HG02973 (cell line): ENCODE results near the gene SPATA31C1.
"Not testable (repeated sequence)": the region's sequence is repeated elsewhere in the genome, so short reads cannot be mapped to it uniquely, and the experiment has no call there.

Experiments
- ATAC-seq: cut with Tn5 transposase; IDR thresholded peaks from one replicate; pipeline ENCODE4 v1.9.1; 2021; ENCODE audit warnings: moderate library complexity; ENCODE audit not compliant: unreplicated experiment

SPATA31C1 gene

DNA sequence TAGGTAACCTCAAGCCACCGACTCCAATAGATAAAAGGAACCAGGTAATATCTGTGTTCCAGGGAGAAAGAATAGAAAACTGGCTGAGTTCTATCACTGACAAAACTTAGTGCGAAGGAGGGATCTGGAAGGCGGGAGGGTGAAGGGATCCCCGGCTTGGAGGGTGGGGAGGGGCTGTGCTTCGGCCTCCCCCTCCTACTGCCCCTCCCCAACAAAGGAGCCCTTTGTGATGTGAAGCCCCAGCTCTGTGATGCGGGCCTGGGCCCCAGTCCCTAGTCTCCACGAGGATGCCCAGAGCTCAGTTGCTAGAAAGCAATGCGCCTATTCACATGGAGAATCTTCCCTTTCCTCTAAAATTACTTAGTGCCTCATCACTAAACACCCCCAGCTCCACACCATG is at the start of gene SPATA31C1:
SPATA31C1 (plus strand) TSS at position 301 of the 400 bp plus-strand sequence.
- ATAC-seq: not testable (repeated sequence)

DNA sequence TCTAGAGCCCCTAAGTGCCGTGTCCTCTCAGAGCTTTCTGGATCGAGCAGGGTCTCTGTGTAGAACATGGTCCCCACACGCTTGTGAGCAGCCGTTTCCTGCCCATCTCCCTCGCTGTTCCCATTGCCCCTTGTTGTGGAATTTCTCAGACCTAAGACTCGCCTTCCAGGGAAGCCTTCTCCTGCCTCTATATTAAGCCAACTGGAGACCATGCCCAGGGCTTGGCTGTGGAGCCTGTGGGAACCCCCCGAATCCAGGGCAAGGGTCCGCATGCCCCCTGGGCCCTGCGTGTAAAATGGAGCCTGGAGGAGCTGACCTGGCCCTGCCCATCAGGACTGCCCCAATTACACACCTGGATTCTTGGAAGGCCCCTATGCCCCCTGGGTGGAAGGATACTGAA is 49.6 kb upstream of the SPATA31C1 start:
- ATAC-seq: no peak

DNA sequence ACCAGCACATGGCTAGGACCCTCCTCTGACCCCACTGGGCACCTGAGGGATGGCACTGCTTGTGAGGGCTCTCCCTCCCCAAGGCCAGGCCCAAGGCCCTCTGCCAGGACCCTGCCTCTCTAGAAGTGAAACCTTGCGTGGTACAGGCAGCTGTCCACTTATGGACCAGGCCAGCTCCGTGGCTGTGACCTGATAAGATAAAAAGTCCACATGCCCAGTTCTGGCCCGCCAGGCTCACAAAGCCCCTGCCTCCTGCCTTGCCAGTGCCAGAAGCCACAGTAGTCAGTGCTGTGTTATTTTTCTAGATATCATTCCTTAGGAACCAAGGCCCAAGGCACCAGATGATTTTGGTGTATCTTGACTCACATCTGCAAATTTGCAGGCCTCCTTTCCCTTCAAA is 49.1 kb upstream of the SPATA31C1 start:
- no peak for ATAC-seq

DNA sequence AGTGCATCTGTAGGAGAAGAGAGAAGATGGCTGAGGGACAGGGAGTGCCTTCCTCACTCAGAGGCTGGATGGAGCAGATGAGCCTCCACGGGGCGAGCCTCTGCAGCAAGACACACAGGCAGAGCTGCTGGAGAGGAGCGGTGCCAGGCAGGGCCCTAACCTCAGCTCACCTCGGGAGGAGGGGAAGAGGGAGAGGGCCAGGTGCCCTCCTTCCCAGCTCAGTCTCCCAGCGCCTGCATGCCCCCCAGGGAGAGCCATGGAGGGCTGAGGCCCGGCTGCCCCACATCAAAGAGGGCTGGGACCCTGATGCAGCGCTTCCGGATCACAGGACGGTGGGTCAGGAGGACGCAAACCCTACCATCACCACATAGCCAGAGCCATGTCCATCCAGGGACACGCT is 48.7 kb upstream of the SPATA31C1 start:
- no peak for ATAC-seq

DNA sequence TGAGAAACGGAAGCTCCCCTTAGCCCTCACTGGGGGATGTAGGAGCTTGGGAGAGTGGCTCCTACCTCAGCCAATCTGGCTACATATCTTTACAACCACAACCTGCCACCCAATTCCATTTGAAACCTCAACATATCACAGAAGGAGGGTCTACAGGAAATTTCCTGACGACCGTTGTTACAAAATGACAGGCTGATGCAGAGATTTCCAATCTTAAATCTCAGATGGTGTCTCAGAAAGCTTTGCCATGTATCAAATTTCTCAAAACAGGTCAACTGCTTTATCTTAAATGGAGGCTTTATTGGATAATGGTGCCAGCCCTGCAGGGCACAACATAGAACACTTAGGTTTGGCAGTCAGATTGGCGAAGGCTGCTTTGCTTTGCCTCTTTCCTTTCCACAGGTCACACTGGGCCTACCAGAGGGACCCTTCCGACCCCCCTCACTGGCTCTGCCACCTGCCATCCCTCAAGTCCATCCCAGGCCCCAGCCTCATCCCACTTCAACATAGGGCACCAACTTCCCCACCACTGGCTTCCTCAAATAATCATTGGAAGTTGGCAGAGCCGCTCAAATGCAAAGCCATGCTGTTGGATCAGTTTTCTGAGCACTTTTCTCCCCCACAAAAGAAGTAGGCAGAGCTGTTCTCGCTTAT is 46.2 kb upstream of the SPATA31C1 start:
- ATAC-seq: no peak

DNA sequence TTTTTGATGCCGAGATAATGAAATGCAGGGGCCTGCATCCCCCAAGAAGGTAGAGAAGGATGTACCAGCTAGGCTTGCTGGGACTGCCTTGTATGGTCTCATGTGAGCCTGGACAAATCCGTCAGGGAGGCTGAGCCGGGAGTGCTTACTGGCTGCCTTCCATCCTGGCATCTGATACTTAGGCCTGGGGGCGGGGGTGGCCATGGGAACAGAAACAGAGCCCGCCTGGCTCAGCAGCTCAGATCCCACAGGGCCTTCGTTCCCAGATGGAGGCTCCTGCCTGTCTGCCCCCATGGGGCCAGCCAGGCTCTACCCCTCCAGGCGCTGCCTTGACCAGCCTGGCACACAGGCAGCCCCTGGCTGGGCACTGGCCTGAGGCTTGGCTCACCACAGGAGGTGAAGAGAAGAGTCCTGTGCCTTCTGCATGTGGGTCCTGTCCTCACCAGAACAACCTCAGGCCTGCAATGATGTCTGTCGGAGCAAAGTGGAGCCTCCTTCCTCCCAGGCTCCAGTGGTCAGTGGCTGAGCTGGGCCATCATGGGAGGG is 45.6 kb upstream of the SPATA31C1 start:
- ATAC-seq: no peak

DNA sequence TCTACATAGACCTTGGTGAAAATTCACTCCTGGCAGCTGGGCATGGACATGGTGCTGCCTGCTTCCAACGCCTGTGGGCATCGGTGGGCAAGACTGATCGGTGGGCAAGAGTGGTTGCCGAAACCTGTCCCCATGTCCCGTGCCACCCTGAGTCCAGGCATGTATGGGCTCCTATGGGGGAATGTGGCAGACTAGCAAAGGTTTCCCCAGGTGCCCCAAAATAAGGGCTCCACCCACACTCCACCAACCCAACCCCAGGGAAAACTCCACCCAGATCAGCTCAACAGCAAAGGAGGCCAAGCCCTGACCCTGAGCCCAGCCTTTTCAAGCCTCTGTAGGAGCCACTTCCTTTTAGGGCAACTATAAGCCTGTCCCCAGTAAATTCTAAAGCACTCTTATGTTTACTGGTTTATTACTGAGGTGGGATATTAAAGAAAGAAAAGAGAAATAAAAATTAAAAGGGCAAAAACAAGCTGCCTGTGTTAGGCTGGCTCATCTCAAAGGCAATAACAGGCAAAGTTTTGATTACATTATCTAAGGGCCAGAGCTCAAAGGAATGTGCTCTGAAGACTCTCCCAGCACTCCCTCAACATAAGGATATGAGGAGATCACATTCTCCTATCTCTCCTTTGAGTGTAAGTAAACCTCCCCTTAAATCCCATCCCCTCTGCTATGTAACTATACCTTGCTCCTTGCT is 44.0 kb upstream of the SPATA31C1 start:
- no peak for ATAC-seq

DNA sequence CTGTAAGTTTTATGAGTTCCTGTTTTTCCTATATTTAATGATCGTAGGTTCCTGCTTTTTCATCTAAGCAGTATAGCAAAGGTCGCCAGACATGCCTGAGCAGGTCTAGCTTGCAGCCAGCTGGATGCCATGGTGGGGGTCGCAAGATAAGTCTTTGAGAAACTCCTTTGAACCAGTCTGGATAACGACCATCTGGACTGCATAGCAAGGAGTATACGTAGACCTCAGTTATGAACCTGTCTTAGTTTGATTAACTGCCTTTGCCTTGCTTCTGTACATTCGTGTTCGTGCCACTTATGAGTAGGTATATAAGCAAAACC is 43.5 kb upstream of the SPATA31C1 start:
- no peak for ATAC-seq

DNA sequence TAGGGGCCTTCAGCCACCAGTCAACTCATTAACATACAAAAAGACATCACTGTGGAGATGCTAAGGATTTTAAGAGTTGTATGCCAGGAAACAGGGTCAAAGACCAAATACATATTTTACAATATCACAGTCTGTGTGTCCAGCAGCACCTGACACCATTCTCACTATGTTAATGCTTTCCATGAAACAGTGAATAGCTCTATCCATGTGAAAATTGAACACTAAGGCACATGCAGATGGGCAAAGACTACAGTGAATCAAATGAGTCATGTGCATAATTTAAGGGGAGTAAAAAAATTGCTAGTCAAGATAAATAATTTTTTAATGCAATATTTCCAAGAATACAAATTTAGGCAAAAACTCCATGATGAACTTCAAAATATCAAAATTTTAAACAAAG is 42.7 kb upstream of the SPATA31C1 start:
- ATAC-seq: no peak

DNA sequence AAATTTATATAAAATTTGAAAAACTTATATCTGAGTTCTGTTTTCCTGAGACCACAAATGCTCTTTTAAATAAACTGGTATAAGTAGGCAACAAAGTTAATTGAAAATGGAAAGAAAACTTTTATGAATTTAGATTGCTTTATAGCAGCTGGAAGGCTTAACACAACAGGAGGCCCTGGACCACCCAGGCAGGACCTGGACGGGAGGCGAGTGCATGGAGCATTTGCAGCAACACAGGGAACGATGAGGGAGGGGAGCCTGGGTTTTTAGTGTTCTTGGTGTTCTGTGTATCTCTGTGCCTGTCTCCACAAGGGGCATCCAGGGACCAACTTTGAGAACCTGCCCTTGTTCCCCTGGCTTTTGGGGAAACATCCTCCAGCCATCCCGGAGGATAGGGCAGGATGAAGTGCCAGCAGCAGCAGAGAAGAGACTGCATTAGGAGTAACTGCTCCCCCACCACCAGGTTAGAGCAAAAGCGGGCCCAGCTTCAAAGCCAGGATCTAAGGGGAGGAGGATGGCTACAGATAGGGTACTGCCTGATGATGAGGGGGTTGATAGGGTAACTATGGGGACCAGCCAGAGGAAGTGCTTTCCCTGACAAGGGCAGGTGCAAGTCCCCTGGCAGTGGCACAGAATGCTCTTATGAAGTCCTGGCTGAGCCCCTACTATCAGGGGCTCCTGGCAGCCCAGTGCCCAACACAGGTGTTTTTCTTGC is 41.8 kb upstream of the SPATA31C1 start:
- no peak for ATAC-seq

DNA sequence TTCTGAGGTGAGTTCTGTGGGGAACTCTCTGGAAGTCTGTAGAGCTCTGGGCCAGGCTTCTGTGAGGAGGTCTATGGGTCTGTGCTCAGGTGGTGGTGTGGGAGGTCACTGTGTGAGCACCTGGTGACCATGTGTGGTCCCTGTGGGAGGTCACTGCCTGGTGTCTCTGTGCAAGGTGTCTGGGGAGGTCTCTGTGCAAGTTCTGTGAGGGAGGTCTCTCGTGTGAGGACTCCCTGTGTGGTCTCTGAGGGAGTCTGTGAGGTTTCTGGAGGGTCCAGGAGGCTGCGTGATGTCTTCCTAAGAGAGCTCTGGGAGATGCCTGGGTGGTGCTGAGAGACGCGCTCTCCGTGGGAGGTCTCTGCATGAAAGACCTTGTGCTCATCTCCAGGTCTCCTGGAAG is 41.1 kb upstream of the SPATA31C1 start:
- no peak for ATAC-seq

DNA sequence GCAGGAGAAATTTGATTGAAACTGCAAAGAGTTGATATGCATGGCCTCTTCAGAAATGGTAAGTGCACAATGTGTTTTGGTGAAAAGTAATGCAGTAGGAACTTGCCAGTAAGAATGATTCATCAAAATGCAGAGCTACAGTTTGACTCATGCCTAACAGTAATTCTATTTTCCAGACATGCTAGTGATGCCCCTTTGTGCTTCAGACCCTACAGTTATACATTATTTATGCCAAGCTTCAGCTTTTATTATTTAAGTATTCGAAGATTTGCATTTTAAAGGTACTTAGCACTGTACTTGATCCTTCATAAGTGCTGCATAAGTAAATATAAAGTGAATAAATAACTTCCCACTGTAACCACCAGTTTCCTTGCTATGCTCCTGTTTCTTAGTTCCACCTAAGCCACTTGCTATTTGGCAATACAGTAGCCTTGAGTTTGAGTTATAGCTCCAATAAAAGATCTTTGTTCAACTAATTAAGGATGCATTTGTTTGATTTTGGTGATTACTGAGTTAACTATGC is 38.7 kb upstream of the SPATA31C1 start:
- ATAC-seq: no peak

DNA sequence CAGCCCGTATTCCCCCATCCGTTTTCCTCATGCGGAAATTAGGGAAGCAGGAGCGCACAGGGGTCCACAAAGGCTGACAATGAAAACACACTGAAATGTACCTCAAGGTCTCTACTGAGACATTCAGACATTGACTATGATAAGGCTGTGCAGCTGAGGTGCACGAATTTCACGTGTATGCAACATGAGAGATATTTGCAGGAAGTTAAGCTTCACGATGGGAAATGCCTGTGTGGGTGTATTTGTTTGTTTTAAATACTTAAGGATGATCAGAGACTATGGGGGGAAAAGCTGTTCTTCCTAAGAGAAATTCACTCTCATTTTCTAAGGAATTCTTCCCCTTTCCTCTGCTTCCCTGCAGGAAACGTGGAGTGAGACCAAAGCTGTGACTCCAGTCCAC is 37.6 kb upstream of the SPATA31C1 start:
- no peak for ATAC-seq

DNA sequence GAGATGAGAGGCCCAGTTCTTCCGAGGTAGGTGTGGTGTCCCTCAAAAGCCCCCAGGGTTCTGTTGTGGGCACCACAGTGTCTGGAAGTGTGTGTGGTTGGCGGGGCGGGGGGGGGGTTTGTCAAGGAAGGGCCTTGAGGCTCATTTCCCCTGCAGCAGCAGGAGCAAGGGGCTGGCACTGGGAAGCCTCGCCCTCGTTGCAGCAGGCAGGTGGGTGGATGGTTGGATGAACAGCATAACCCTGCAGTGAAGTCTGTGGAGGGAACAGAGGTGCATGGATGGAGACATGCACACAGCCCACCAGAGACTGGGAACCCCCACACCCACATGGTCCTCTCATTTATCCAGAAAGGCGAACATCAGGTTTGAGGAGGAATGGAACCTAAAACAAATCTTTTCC is 37.1 kb upstream of the SPATA31C1 start:
- no peak for ATAC-seq

DNA sequence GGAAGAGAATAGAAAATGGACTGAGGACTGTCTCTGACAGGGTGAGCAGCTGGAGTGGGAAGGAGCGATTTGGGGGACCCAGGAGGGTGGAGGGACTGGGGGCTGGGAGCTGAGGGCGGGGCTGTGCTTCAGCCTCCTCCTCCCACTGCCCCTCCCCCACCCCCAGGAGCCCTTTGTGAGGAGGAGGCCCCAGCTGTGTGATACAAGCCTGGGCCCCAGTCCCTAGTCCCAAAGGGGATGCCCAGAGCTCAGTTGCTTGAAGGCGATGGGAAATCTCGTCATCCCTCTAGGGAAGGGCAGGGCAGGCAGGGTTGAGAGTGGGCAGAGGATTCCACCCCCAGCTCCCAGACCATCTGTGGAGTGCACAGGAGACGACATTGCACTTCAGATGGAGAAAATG is 35.1 kb upstream of the SPATA31C1 start, which contains the start of gene SPATA31E1:
SPATA31E1 (plus strand) TSS at position 251 of the 400 bp plus-strand sequence; CDS start at position 266, 15 bp downstream.
- no peak for ATAC-seq

DNA sequence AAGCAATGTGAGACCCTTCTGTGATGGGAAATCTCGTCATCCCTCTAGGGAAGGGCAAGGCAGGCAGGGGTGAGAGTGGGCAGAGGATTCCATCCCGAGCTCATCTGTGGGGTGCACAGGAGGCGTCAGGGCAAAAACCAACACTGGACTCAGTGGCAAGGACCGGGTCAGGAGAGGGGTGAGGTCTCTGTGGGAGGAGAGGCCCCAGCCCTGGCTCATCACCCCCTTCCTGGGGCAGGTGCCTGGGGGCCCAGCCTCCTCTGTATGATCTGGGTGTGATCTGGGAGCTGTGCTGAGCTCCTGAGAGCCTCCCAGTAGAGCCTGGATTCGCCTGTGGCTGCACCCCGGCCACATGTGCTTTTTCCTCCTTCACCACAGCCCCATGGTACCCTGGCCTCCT is 34.5 kb upstream of the SPATA31C1 start:
- no peak for ATAC-seq

DNA sequence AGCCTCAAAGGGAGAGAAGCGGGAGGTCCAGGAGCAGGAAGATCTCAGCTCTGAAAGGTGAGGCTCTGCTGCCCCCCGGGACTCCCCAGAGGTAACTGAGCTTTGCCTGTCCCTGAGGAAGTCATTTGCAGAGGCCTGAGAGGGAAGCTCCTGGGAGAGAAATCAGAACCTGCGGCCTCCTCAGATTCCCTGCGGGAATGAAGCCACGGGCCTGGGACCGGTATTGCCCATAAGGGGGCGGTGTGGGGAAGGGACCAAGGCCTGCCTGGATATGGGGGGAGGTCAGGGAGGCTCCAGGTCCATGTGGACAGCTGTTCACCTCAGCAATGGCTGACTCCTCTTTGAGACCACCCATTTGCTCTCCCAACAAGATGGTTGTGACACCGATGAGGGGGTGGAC is 33.8 kb upstream of the SPATA31C1 start:
- no peak for ATAC-seq

DNA sequence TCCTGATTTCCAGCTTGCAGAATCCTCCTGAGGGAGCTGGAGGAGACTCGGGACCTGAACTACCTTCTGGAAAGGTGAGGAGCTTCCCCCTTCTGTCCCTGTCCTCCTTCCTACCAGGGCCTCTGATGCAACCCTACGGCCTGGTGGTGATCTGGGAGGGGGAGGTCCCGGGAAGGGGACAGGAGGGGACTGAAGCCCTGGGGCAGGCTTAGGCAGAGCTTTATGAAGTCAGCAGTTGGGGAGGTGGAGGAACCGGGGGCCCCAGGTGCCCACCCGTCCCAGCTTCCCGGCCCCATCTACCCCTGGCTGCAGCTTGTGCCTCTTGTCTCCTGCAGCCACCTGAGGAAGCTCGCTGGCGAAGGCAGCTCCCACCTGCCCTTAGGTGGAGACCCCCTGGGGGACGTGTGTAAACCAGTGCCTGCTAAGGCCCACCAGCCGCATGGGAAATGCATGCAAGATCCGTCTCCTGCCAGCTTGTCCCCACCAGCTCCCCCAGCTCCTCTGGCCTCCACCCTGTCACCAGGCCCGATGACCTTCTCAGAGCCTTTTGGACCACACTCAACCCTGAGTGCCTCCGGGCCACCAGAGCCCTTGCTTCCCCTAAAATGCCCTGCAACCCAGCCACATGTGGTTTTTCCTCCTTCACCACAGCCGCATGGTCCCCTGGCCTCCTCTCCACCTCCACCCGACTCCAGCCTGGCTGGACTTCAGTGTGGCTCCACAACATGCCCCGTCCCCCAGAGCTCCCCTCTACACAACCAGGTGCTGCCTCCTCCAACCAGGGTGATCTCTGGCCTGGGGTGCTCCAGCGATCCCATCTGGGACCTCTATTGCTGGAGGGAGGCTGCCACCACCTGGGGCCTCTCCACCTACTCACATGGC is 32.9 kb upstream of the SPATA31C1 start:
- ATAC-seq: no peak

DNA sequence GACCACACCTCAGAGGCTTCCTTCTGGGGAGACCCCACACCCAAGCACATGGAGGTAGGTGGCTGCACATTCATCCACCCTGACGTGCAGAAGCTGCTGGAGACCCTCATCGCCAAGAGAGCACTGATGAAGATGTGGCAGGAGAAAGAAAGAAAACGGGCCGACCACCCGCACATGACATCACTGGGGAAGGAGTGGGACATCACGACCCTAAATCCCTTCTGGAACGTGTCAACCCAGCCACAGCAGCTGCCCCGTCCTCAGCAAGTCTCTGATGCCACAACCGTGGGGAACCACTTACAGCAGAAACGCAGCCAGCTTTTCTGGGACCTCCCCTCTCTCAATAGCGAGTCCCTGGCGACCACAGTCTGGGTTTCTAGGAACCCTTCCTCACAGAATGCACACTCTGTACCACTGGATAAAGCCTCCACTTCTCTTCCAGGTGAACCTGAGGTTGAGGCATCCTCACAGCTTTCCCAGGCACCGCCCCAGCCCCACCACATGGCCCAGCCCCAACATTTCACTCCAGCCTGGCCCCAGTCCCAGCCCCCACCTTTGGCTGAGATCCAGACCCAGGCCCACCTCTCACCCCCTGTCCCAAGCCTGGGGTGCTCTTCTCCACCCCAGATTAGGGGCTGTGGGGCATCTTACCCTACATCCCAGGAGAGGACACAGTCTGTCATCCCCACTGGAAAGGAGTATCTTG is 32.1 kb upstream of the SPATA31C1 start:
- no peak for ATAC-seq
